ENCODE results near the gene MED29.

- TF ChIP-seq CTCF (IDR thresholded peaks at IDR 0.05) (no peak), POLR2A (IDR thresholded peaks at IDR 0.05) (no peak)
Measured at GRCh38 chr19:39385629-39386411, 5.4 kb upstream of the MED29 start.

Data from body of pancreas (tissue), 4 donors.